GM21825 (cell line): Measurements from ENCODE around the gene CSNK2A1.
A peak's percentile ranks its signal among the peaks of the same experiment; 100 is the strongest.
"Not testable (repeated sequence)": the region's sequence is repeated elsewhere in the genome, so short reads cannot be mapped to it uniquely, and the experiment has no call there.

Source experiments
- ATAC-seq: cut with Tn5 transposase; IDR thresholded peaks from one replicate; pipeline ENCODE4 v1.9.1; 2021; ENCODE audit warnings: mild to moderate bottlenecking, moderate library complexity; ENCODE audit not compliant: unreplicated experiment

The CSNK2A1 gene

GRCh38 chr20:496126-496696 is 47.4 kb downstream of the CSNK2A1 start:
- no peak for ATAC-seq

GRCh38 chr20:492159-492558 is 51.4 kb downstream of the CSNK2A1 start:
- no peak for ATAC-seq

- ATAC-seq, result no peak
Measured at GRCh38 chr20:487655-488054, 55.9 kb downstream of the CSNK2A1 start.

GRCh38 chr20:483815-484644 is 59.6 kb downstream of the CSNK2A1 start:
- no peak for ATAC-seq

- no peak for ATAC-seq
Measured at GRCh38 chr20:481167-481566, 62.4 kb downstream of the CSNK2A1 start.

- no peak for ATAC-seq
Measured at GRCh38 chr20:480044-480443, 63.5 kb downstream of the CSNK2A1 start.

GRCh38 chr20:479487-479886 is 64.1 kb downstream of the CSNK2A1 start:
- no peak for ATAC-seq

- ATAC-seq, result no peak
Measured at GRCh38 chr20:478949-479429, 64.6 kb downstream of the CSNK2A1 start.

- no peak for ATAC-seq
Measured at GRCh38 chr20:478010-478948, 65.3 kb downstream of the CSNK2A1 start.

GRCh38 chr20:476561-477249 is 66.9 kb downstream of the CSNK2A1 start:
- ATAC-seq, result not testable (repeated sequence)

GRCh38 chr20:475463-476357 is 67.9 kb downstream of the CSNK2A1 start:
- ATAC-seq, result no peak

- ATAC-seq, result no peak
Measured at GRCh38 chr20:474581-474980, 69.0 kb downstream of the CSNK2A1 start.

- ATAC-seq, result no peak
Measured at GRCh38 chr20:472889-473292, 70.7 kb downstream of the CSNK2A1 start.

- no peak for ATAC-seq
Measured at GRCh38 chr20:472137-472846, 71.3 kb downstream of the CSNK2A1 start.

GRCh38 chr20:469746-470490 is 73.7 kb downstream of the CSNK2A1 start:
- no peak for ATAC-seq

GRCh38 chr20:467755-468154 is 75.8 kb downstream of the CSNK2A1 start:
- no peak for ATAC-seq

- peak; percentile 90 for ATAC-seq
Measured at GRCh38 chr20:462199-462991, 81.2 kb downstream of the CSNK2A1 start, which contains the start of gene TBC1D20. TSS of gene TBC1D20 (minus strand) at chr20:462533. CDS start at chr20:462405, 128 bp downstream.
